SK-N-SH treated with all-trans-retinoic acid at 6 μM for 48 hours (cell line): ENCODE data around the gene SLC25A3.

Experiments used
- ARNTL ChIP-seq: fragments of 450-650 bp; formaldehyde crosslinking; IDR thresholded peaks from 2 replicates; pipeline ENCODE4 v1.5.0; 2020; ENCODE audit warnings: low read depth, mild to moderate bottlenecking, moderate library complexity, borderline replicate concordance
- CREB5 ChIP-seq: fragments of 250-450 bp; sonication (Bioruptor Pico); IDR thresholded peaks from 2 replicates; pipeline ENCODE4 v1.5.1; 2020; ENCODE audit warnings: low read depth, mild to moderate bottlenecking, moderate library complexity
- GLIS3 ChIP-seq: fragments of 250-450 bp; sonication (Bioruptor Pico); IDR thresholded peaks from 2 replicates; pipeline ENCODE4 v1.5.0; 2020; ENCODE audit warnings: mild to moderate bottlenecking, moderate library complexity
- OSR1 ChIP-seq: fragments of 250-450 bp; sonication (Bioruptor Pico); IDR thresholded peaks from 2 replicates; pipeline ENCODE4 v1.8.0; 2022; ENCODE audit warnings: moderate library complexity, mild to moderate bottlenecking, inconsistent platforms
- SNAI2 ChIP-seq: fragments of 250-450 bp; sonication (Bioruptor Pico); IDR thresholded peaks from 2 replicates; pipeline ENCODE4 v1.5.0; 2020; ENCODE audit warnings: mild to moderate bottlenecking, moderate library complexity
- TCF4 ChIP-seq: fragments of 250-450 bp; sonication (Bioruptor Pico); IDR thresholded peaks from 2 replicates; pipeline ENCODE4 v1.8.0; 2021; ENCODE audit warnings: mild to moderate bottlenecking, moderate library complexity, borderline replicate concordance
- ZFP3 ChIP-seq: fragments of 250-450 bp; sonication (Bioruptor Pico); IDR thresholded peaks from 2 replicates; pipeline ENCODE4 v1.5.0; 2020; ENCODE audit warnings: mild to moderate bottlenecking, moderate library complexity
- ZFP30 ChIP-seq: fragments of 450-650 bp; formaldehyde crosslinking; IDR thresholded peaks from 2 replicates; pipeline ENCODE4 v1.5.0; 2022; ENCODE audit warnings: mild to moderate bottlenecking, moderate library complexity
- ZNF70 ChIP-seq: fragments of 450-650 bp; formaldehyde crosslinking; IDR thresholded peaks from 2 replicates; pipeline ENCODE4 v1.5.0; 2020; ENCODE audit warnings: mild to moderate bottlenecking, moderate library complexity
- TF ChIP-seq, protein P1 (sequence below): fragments of 250-450 bp; sonication (Bioruptor Pico); IDR thresholded peaks from 2 replicates; pipeline ENCODE4 v1.5.1; 2021; ENCODE audit warnings: mild to moderate bottlenecking, moderate library complexity
- TF ChIP-seq, protein P2 (sequence below): fragments of 250-450 bp; sonication (Bioruptor Pico); IDR thresholded peaks from 2 replicates; pipeline ENCODE4 v1.8.0; 2020; ENCODE audit warnings: mild to moderate bottlenecking, moderate library complexity, borderline replicate concordance

DNA sequence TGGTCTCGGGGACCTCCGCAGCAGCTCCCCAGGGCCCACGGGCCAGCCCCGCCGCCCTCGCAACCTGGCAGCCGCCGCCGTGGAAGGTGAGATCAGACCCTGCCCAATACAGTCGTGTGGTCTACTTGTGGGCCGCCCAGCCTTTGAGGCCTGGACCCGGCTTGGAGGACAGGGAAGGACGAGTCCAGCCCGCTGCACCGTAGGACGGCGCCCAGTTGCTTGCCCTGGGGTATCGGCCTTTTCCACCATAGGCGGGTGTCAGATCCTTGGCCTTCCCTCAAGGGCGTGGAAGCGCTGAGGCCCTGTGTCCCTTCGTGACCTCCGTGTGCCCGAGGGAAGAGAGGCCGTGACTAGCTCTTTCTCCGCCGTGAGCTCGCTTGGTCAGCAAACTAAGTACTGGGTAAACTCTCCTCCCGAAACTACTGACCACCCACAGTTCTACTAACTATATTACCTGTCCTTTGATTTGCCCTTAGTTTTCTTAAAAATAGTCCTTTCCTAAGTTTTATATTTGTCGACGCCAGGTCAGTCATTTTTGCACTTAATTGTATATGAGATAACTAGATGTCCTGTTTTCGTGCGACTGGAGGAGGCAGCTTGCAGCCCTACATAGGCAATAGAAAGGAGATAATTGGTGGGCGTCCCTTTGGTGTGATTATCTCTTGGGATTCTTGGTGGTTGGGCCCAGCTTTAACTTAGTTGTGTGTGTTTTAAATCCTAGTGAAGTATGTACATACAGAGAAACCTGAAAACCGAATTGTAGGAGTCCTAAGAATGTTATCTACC is 757 bp downstream of the SLC25A3 start:
- no peak for TF ChIP-seq ARNTL (CRISPR knock-in tag)
- no peak for TF ChIP-seq ZFP30 (CRISPR knock-in tag)
- no peak for TF ChIP-seq ZNF70 (CRISPR knock-in tag)
- TF ChIP-seq, protein P1, sequence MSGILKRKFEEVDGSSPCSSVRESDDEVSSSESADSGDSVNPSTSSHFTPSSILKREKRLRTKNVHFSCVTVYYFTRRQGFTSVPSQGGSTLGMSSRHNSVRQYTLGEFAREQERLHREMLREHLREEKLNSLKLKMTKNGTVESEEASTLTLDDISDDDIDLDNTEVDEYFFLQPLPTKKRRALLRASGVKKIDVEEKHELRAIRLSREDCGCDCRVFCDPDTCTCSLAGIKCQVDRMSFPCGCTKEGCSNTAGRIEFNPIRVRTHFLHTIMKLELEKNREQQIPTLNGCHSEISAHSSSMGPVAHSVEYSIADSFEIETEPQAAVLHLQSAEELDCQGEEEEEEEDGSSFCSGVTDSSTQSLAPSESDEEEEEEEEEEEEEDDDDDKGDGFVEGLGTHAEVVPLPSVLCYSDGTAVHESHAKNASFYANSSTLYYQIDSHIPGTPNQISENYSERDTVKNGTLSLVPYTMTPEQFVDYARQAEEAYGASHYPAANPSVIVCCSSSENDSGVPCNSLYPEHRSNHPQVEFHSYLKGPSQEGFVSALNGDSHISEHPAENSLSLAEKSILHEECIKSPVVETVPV, result no peak
- TF ChIP-seq OSR1, result no peak
- no peak for TF ChIP-seq GLIS3 (CRISPR knock-in tag)
- no peak for TF ChIP-seq SNAI2 (CRISPR knock-in tag)
- TF ChIP-seq ZFP3 (CRISPR knock-in tag), result no peak
- TF ChIP-seq CREB5 (CRISPR knock-in tag), result no peak
- no peak for TF ChIP-seq TCF4 (CRISPR knock-in tag)
- TF ChIP-seq, protein P2, sequence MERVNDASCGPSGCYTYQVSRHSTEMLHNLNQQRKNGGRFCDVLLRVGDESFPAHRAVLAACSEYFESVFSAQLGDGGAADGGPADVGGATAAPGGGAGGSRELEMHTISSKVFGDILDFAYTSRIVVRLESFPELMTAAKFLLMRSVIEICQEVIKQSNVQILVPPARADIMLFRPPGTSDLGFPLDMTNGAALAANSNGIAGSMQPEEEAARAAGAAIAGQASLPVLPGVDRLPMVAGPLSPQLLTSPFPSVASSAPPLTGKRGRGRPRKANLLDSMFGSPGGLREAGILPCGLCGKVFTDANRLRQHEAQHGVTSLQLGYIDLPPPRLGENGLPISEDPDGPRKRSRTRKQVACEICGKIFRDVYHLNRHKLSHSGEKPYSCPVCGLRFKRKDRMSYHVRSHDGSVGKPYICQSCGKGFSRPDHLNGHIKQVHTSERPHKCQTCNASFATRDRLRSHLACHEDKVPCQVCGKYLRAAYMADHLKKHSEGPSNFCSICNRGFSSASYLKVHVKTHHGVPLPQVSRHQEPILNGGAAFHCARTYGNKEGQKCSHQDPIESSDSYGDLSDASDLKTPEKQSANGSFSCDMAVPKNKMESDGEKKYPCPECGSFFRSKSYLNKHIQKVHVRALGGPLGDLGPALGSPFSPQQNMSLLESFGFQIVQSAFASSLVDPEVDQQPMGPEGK, result no peak
